Measurements from ENCODE around the gene SF3A2.

- no peak for TF ChIP-seq POLR2A (IDR thresholded peaks at IDR 0.05)
- no peak for TF ChIP-seq CTCF (IDR thresholded peaks at IDR 0.05)
- TF ChIP-seq POLR2AphosphoS5 (IDR thresholded peaks at IDR 0.05): no peak
- TF ChIP-seq EP300 (IDR thresholded peaks at IDR 0.05): no peak
These were observed 46.2 kb downstream of the SF3A2 start for GRCh38 chr19:2282862-2283237.

All from sigmoid colon (tissue), 4 donors.